SK-N-SH (cell line): Measurements from ENCODE around the gene SYT14. TPM values are rescaled to one million over a fixed set of nuclear protein-coding genes. Genes with fewer than 3 reads are reported as not detected.
"Not testable (repeated sequence)": the region's sequence is repeated elsewhere in the genome, so short reads cannot be mapped to it uniquely, and the experiment has no call there.

Experiments
- CTCF ChIA-PET: fragments of 300-600, 350-600 bp; formaldehyde crosslinking; extraction: SDS; loops from one replicate; lab custom pipeline; 2021; lab: Yijun Ruan, JAX
- POLR2A ChIA-PET: fragments of 350-600 bp; sonication (Branson Sonifier 250); formaldehyde crosslinking; extraction: SDS; loops from one replicate; lab custom pipeline; 2020; ENCODE audit warnings: antibody characterized with exemption, inconsistent platforms; lab: Yijun Ruan, JAX
- DNase-seq: peaks from one replicate; pipeline ENCODE4 v3.0.0; 2012
- H2AFZ ChIP-seq: fragments of 200-600 bp; sonication (generic); 2 replicates; pipeline ENCODE4 v1.8.1; 2016; ENCODE audit warnings: antibody characterized with exemption, mild to moderate bottlenecking, low read depth
- H3F3A ChIP-seq: fragments of 200-600 bp; sonication (generic); replicated peaks from 2 replicates; pipeline ENCODE3; 2016; ENCODE audit warnings: antibody characterized with exemption, mild to moderate bottlenecking; ENCODE audit not compliant: insufficient read depth
- H3K27ac ChIP-seq, 2 experiments: fragments of 200-500 bp in 1 of 2; fragments of 200-600 bp in 1 of 2; sonication (Bioruptor generic) in 1 of 2; sonication (generic), shearing (Covaris generic) in 1 of 2; 2 replicates each; pipeline versions ENCODE4 v1.5.1 to v1.6.1; 2014 to 2016; ENCODE audit warnings: low read depth in 2 of 2, inconsistent platforms in 1 of 2, low read length in 1 of 2, mild to moderate bottlenecking in 1 of 2, mixed read lengths in 1 of 2
- H3K27me3 ChIP-seq: fragments of 200-600 bp; sonication (generic), shearing (Covaris generic); 2 replicates; pipeline ENCODE4 v1.6.1; 2016; ENCODE audit warnings: mixed run types; ENCODE audit not compliant: insufficient read depth
- H3K36me3 ChIP-seq, 2 experiments: fragments of 200-500 bp in 1 of 2; fragments of 200-600 bp in 1 of 2; sonication (Bioruptor generic) in 1 of 2; sonication (generic) in 1 of 2; replicated peaks in 1 of 2; 2 replicates each; pipeline versions ENCODE3 to v1.5.1; 2014 to 2016; ENCODE audit warnings: low read length in 1 of 2, mild to moderate bottlenecking in 1 of 2; ENCODE audit not compliant: insufficient read depth in 2 of 2, control insufficient read depth in 1 of 2
- H3K4me1 ChIP-seq, 2 experiments: fragments of 200-500 bp in 1 of 2; fragments of 200-600 bp in 1 of 2; sonication (Bioruptor generic) in 1 of 2; sonication (generic), shearing (Covaris generic) in 1 of 2; 2 replicates each; pipeline versions ENCODE4 v1.5.1 to v1.6.1; 2014 to 2016; ENCODE audit warnings: low read depth in 1 of 2, low read length in 1 of 2, mixed run types in 1 of 2; ENCODE audit not compliant: insufficient read depth in 2 of 2, control insufficient read depth in 1 of 2
- H3K4me2 ChIP-seq: fragments of 200-600 bp; sonication (generic), shearing (Covaris generic); 2 replicates; pipeline ENCODE4 v1.6.1; 2017; ENCODE audit warnings: mixed run types
- H3K4me3 ChIP-seq, 2 experiments: fragments of 200-500 bp in 1 of 2; fragments of 200-600 bp in 1 of 2; sonication (Bioruptor generic) in 1 of 2; sonication (generic), shearing (Covaris generic) in 1 of 2; 2 replicates each; pipeline versions ENCODE4 v1.5.1 to v1.8.1; 2014 to 2016; ENCODE audit warnings: low read depth in 2 of 2, inconsistent platforms in 1 of 2, low read length in 1 of 2, mild to moderate bottlenecking in 1 of 2, mixed read lengths in 1 of 2, moderate library complexity in 1 of 2
- H3K79me2 ChIP-seq: fragments of 200-600 bp; sonication (generic); 2 replicates; pipeline ENCODE4 v1.8.1; 2017; ENCODE audit warnings: mild to moderate bottlenecking; ENCODE audit not compliant: insufficient read depth
- H3K9ac ChIP-seq: fragments of 200-600 bp; sonication (generic); 2 replicates; pipeline ENCODE4 v1.6.1; 2017; ENCODE audit warnings: mixed run types
- H3K9me2 ChIP-seq: fragments of 200-600 bp; sonication (generic); 2 replicates; pipeline ENCODE4 v1.6.1; 2017; ENCODE audit warnings: mixed run types
- H3K9me3 ChIP-seq: fragments of 200-600 bp; sonication (generic); 2 replicates; pipeline ENCODE4 v1.6.1; 2017; ENCODE audit warnings: mixed run types, mild to moderate bottlenecking, moderate library complexity
- H4K20me1 ChIP-seq: fragments of 200-600 bp; sonication (generic); 2 replicates; pipeline ENCODE4 v1.6.1; 2017; ENCODE audit warnings: mild to moderate bottlenecking, mixed run types; ENCODE audit not compliant: insufficient read depth
- CTCF ChIP-seq: fragments of 200-600 bp; sonication (generic); IDR thresholded peaks from 2 replicates; pipeline ENCODE4 v1.6.1; 2017; ENCODE audit warnings: antibody characterized with exemption, mild to moderate bottlenecking, moderate library complexity
- FOSL2 ChIP-seq: IDR thresholded peaks from 2 replicates; pipeline ENCODE4 v1.4.0; 2012; ENCODE audit warnings: low read depth, mild to moderate bottlenecking, moderate library complexity, borderline replicate concordance
- FOXM1 ChIP-seq: IDR thresholded peaks from 2 replicates; pipeline ENCODE4 v1.4.0; 2012; ENCODE audit warnings: low read depth, mild to moderate bottlenecking
- GABPA ChIP-seq: IDR thresholded peaks from 2 replicates; pipeline ENCODE4 v1.4.0; 2012; ENCODE audit warnings: low read depth, mild to moderate bottlenecking
- IRF3 ChIP-seq: fragments of 150-350 bp; IDR thresholded peaks from 2 replicates; pipeline ENCODE4 v1.6.1; 2016; ENCODE audit warnings: mild to moderate bottlenecking, low read depth, low read length
- MXI1 ChIP-seq: IDR thresholded peaks from 2 replicates; pipeline ENCODE4 v1.6.1; 2012; ENCODE audit warnings: mild to moderate bottlenecking, low read depth, low read length, improper control_type of control experiment
- POLR2AphosphoS5 ChIP-seq: IDR thresholded peaks from 2 replicates; pipeline ENCODE4 v1.6.1; 2012; ENCODE audit warnings: low read depth, low read length
- SIN3A ChIP-seq: IDR thresholded peaks from 2 replicates; pipeline ENCODE4 v1.6.1; 2012; ENCODE audit warnings: low read depth, mild to moderate bottlenecking, low read length, moderate library complexity, borderline replicate concordance
- TCF12 ChIP-seq: IDR thresholded peaks from 2 replicates; pipeline ENCODE4 v1.4.0; 2012
- USF1 ChIP-seq: IDR thresholded peaks from 2 replicates; pipeline ENCODE4 v1.4.0; 2012; ENCODE audit warnings: low read depth, borderline replicate concordance
- WGBS: methylation state at CpG from one replicate; pipeline ENCODE4 v1.1.6; 2017; ENCODE audit warnings: low lambda C conversion rate; 5-methylcytosine and 5-hydroxymethylcytosine counted together
- polyA plus RNA-seq, 3 experiments: library from polyadenylated mRNA; depleted of rRNA; stranded (reverse); fragments of >200 nt; gene quantifications; 2 replicates each; pipeline ENCODE4 v1.2.3, GENCODE V29; 2012

Gene SYT14
- polyA plus RNA-seq, 1 of the 3 experiments (the other 2 are of a cell fraction) = 1.2 TPM

- TF ChIP-seq CTCF (no peak), IRF3 (no peak), FOXM1 (no peak), FOSL2 (no peak), GABPA (no peak), POLR2AphosphoS5 (no peak), MXI1 (no peak), TCF12 (no peak), SIN3A (no peak), USF1 (no peak)
Observed at GRCh38 chr1:209896346-209896745, 41.7 kb upstream of the SYT14 start (continued).

DNA sequence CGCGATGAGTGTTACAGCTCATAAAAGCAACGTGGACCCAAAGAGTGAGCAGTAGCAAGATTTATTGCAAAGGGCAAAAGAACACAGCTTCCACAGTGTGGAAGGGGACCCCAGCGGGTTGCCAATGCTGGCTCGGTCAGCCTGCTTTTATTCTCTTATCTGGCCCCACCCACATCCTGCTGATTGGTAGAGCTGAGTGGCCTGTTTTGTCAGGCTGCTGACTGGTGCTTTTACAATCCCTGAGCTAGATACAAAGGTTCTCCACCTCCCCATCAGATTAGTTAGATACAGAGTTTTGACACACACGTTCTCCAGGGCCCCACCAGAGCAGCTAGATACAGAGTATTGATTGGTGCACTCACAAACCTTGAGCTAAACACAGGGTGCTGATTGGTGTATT lies 39.7 kb upstream of the SYT14 start:
- 89% methylated on average over 4 of the region's 6 CpGs for WGBS

DNA sequence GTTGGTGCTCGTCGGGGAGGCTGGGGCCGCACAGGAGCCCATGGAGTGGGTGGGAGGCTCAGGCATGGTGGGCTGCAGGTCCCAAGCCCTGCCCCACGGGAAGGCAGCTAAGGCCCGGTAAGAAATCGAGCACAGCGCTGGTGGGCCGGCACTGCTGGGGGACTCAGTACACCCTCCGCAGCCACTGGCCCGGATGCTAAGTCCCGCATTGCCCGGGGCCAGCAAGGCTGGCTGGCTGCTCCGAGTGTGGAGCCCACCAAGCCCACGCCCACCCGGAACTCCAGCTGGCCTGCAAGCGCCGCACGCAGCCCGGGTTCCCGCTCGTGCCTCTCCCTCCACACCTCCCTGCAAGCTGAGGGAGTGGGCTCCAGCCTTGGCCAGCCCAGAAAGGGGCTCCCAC lies 39.2 kb upstream of the SYT14 start:
- DNase-seq, H4K20me1 ChIP-seq, H3K36me3 ChIP-seq, H3K4me2 ChIP-seq, POLR2A ChIA-PET, H2AFZ ChIP-seq, H3K27me3 ChIP-seq, H3K9me2 ChIP-seq, H3K27ac ChIP-seq, H3K9ac ChIP-seq, H3K9me3 ChIP-seq, H3K79me2 ChIP-seq, H3K4me3 ChIP-seq: not testable (repeated sequence)
- Histone ChIP-seq H3K4me1 (peaks cover 0 to 35% of the 10 kb centered on the region in 2 experiments; a peak in 2 of 4 replicates), H3F3A (peaks cover 32% of the 10 kb centered on the region)
- no CpG with 5 or more reads among the region's 21 CpGs for WGBS
- CTCF ChIA-PET = interaction anchor here (0.6 to 1.1 kb wide), 3 partner anchors 12 to 244 kb away, joined by 3 read pairs; no protein-coding TSS in a partner anchor

More for the DNA sequence above, 39.7 kb upstream of the SYT14 start:
- H3K9me3 ChIP-seq, H4K20me1 ChIP-seq, H3K79me2 ChIP-seq, DNase-seq, POLR2A ChIA-PET, H3K27me3 ChIP-seq, H2AFZ ChIP-seq, H3K9ac ChIP-seq, H3K9me2 ChIP-seq, H3K4me3 ChIP-seq, H3K27ac ChIP-seq, H3K36me3 ChIP-seq, H3K4me2 ChIP-seq: not testable (repeated sequence)
- CTCF ChIA-PET = interaction anchor here (0.6 to 1.1 kb wide), 3 partner anchors 12 to 244 kb away, joined by 3 read pairs; no protein-coding TSS in a partner anchor
- peaks cover 0 to 35% of the 10 kb centered on the region in 2 experiments; a peak in 2 of 4 replicates for H3K4me1 ChIP-seq
- peaks cover 32% of the 10 kb centered on the region for H3F3A ChIP-seq
